Thyroid gland (tissue), 4 donors: ENCODE measurements around the gene CTDSPL. TPM values are rescaled to one million over a fixed set of nuclear protein-coding genes. Genes with fewer than 3 reads are reported as not detected.

ENCODE experiments used
- DNase-seq, 2 donors: peaks; one replicate each; pipeline ENCODE4 v3.0.0-alpha.2; 2019
- H3K27ac ChIP-seq, 3 donors: fragments of 200-600 bp; sonication (generic); 1 replicate in 2 of 3; 2 replicates in 1 of 3; pipeline ENCODE4 v1.5.1; 2016 to 2019; ENCODE audit warnings: mild to moderate bottlenecking in 1 of 3, moderate library complexity in 1 of 3
- H3K27me3 ChIP-seq: fragments of 200-600 bp; sonication (generic); one replicate; pipeline ENCODE4 v1.5.1; 2019
- H3K36me3 ChIP-seq, 2 donors: fragments of 200-600 bp; sonication (generic); one replicate each; pipeline ENCODE4 v1.5.1; 2016 to 2019
- H3K4me1 ChIP-seq, 2 donors: fragments of 200-600 bp; sonication (generic); one replicate each; pipeline ENCODE4 v1.5.1; 2017 to 2019
- H3K4me3 ChIP-seq, 3 donors: fragments of 200-600 bp; sonication (generic); replicated peaks in 1 of 3; 1 replicate in 2 of 3; 2 replicates in 1 of 3; pipeline ENCODE4 v1.5.1; 2016; ENCODE audit warnings: mild to moderate bottlenecking in 1 of 3
- H3K9me3 ChIP-seq: fragments of 200-600 bp; sonication (generic); one replicate; pipeline ENCODE4 v1.5.1; 2017
- CTCF ChIP-seq, 6 experiments: fragments of 200-600 bp in 3 of 6; fragments of 450-650 bp in 3 of 6; sonication (generic) in 3 of 6; IDR thresholded peaks; one replicate each; pipeline ENCODE4 v1.5.1; 2016 to 2019; ENCODE audit warnings: antibody characterized with exemption in 6 of 6, mild to moderate bottlenecking in 2 of 6, inconsistent platforms in 1 of 6, moderate library complexity in 1 of 6
- POLR2A ChIP-seq, 2 donors: fragments of 450-650 bp; IDR thresholded peaks; one replicate each; pipeline ENCODE4 v1.6.1; 2017; ENCODE audit warnings: antibody characterized with exemption in 2 of 2, mild to moderate bottlenecking in 2 of 2, moderate library complexity in 1 of 2
- WGBS, 2 donors: methylation state at CpG; one replicate each; pipeline ENCODE4 v1.1.5; 2017; 5-methylcytosine and 5-hydroxymethylcytosine counted together
- intact Hi-C: fragments of 100-400 bp; cut with DNase I; formaldehyde crosslinking; loops from one replicate; pipeline ENCODE4 v1.15.1; 2023
- total RNA-seq, 4 donors: library from RNA; depleted of rRNA; stranded (reverse); fragments of >200 nt; gene quantifications; one replicate each; pipeline ENCODE4 v1.2.3, GENCODE V29; 2016

CTDSPL gene
- total RNA-seq, 4 donors from 2014 or later, result 23.6 to 37.9 (median 29.8) TPM

GRCh38 chr3:37930495-37930894 lies 68.8 kb downstream of the CTDSPL start:
- H3K27ac ChIP-seq, result no peak overlapping the region

GRCh38 chr3:37932505-37932904 lies 70.8 kb downstream of the CTDSPL start:
- Histone ChIP-seq H3K4me1 (peaks cover 0 to 4% of the 10 kb centered on the region in 2 donors), H3K9me3 (no peaks in the 10 kb centered on the region), H3K27me3 (no peaks in the 10 kb centered on the region), H3K36me3 (no peaks in the 10 kb centered on the region), H3K27ac (no peak overlapping the region), H3K4me3 (no peak overlapping the region)
- intact Hi-C loops, result no loop called here
- DNase-seq, result no peak
- no peak for TF ChIP-seq POLR2A (IDR thresholded peaks at IDR 0.05)
- TF ChIP-seq CTCF (IDR thresholded peaks at IDR 0.05), result no peak
- 87 to 94% methylated on average over 3 of the region's 3 CpGs for WGBS, 2 donors

More at GRCh38 chr3:37930495-37930894, 68.8 kb downstream of the CTDSPL start:
- Histone ChIP-seq H3K4me3 (no peak overlapping the region), H3K36me3 (no peaks in the 10 kb centered on the region), H3K4me1 (no peaks in the 10 kb centered on the region), H3K9me3 (no peaks in the 10 kb centered on the region), H3K27me3 (no peaks in the 10 kb centered on the region)
- TF ChIP-seq CTCF (IDR thresholded peaks at IDR 0.05) (no peak), POLR2A (IDR thresholded peaks at IDR 0.05) (no peak)
- no peak for DNase-seq
- intact Hi-C loops, result no loop called here
- WGBS, 2 donors, result 95 to 99% methylated on average over 2 of the region's 2 CpGs

GRCh38 chr3:37934631-37935289 lies 73.1 kb downstream of the CTDSPL start:
- 80 to 84% methylated on average over 8 of the region's 8 CpGs for WGBS, 2 donors
- Histone ChIP-seq H3K4me1 (peaks cover 0 to 4% of the 10 kb centered on the region in 2 donors), H3K27ac (no peak overlapping the region), H3K9me3 (no peaks in the 10 kb centered on the region), H3K4me3 (no peak overlapping the region), H3K36me3 (no peaks in the 10 kb centered on the region), H3K27me3 (no peaks in the 10 kb centered on the region)
- DNase-seq, result no peak
- intact Hi-C loops, result no loop called here
- TF ChIP-seq POLR2A (IDR thresholded peaks at IDR 0.05) (no peak), CTCF (IDR thresholded peaks at IDR 0.05) (no peak)

GRCh38 chr3:37935290-37935668 lies 73.6 kb downstream of the CTDSPL start:
- no peak for TF ChIP-seq CTCF (IDR thresholded peaks at IDR 0.05)
- TF ChIP-seq POLR2A (IDR thresholded peaks at IDR 0.05), result no peak
- intact Hi-C loops, result no loop called here
- Histone ChIP-seq H3K36me3 (no peaks in the 10 kb centered on the region), H3K9me3 (no peaks in the 10 kb centered on the region), H3K27ac (no peak overlapping the region), H3K4me3 (no peak overlapping the region), H3K27me3 (no peaks in the 10 kb centered on the region), H3K4me1 (peaks cover 0 to 4% of the 10 kb centered on the region in 2 donors)
- DNase-seq, result no peak
- WGBS, 2 donors, result 48 to 53% methylated on average over 1 of the region's 1 CpG

- intact Hi-C loops, result no loop called here
- TF ChIP-seq POLR2A (IDR thresholded peaks at IDR 0.05) (no peak), CTCF (IDR thresholded peaks at IDR 0.05) (no peak)
- H3K27ac ChIP-seq, result peak overlapping the region in 1 of 3 donors; percentile 9
- 75 to 83% methylated on average over 9 of the region's 9 CpGs for WGBS, 2 donors
- H3K27me3 ChIP-seq, result no peaks in the 10 kb centered on the region
- no peaks in the 10 kb centered on the region for H3K36me3 ChIP-seq
- H3K4me3 ChIP-seq, result no peak overlapping the region
- H3K9me3 ChIP-seq, result no peaks in the 10 kb centered on the region
- peaks cover 0 to 4% of the 10 kb centered on the region in 2 donors for H3K4me1 ChIP-seq
- DNase-seq, result no peak
These were observed 74.3 kb downstream of the CTDSPL start for GRCh38 chr3:37935756-37936666.
